ENCODE results near the gene FGF8. TPM values are rescaled to one million over a fixed set of nuclear protein-coding genes. Genes with fewer than 3 reads are reported as not detected.

FGF8 gene
- total and polyA plus RNA-seq, 2 of the 8 experiments (the other 6 are each of a cell fraction or from before 2014, with no cell fraction given) = 1.1 to 3.9 TPM

DNA sequence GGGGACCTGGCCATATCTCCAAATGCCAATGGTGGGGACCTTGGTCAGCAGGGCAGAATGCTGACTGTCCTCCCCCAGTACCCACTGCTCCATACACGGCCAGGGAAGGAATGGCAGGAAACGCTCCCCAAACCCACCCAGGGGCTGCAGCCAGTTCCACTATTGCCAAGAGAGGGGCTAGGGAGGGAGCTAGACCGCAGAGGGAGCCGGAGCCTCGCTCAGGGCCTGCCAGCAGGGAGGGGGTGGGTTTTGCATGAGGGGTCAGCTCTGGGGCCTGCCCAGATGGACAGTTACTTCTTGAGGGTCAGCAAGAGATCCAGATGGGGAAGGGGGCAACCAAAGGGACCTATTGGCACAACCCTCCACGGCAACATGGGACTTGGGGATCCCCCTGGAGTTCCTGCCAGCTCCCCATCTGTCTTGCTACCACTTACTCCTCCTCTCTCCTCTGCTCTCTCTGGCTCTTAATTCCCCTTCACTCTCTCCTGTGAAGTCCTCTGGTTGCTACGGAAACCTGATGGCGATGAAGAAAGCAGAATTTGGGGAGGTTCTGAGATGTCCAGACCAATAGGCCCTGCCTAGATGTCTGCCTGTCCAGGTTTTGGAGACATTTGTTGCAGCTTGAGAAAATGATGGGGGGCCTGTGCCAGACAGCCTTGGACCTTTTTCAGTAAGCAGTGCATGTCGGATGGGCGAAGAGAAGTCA lies 12.6 kb downstream of the FGF8 start:
- Histone ChIP-seq H3K27me3 (replicated peaks in 1 of 4; ENCODE audit: control insufficient read depth in 3 of 4, extremely low read depth in 1 of 4, insufficient read depth in 3 of 4, low read length in 3 of 4) (peaks cover 0 to 5% (median 4%) of the 10 kb centered on the region in 4 experiments; a peak in 3 of 7 replicates), H2AK5ac (ENCODE audit: low read depth, low read length) (no peak overlapping the region), H4K5ac (ENCODE audit: insufficient read length, low read depth, low read length) (no peak overlapping the region), H2BK120ac (replicated peaks; ENCODE audit: low read depth, low read length) (no peak overlapping the region), H3K56ac (replicated peaks; ENCODE audit: insufficient read length, low read depth, low read length) (no peak overlapping the region), H3K27ac (ENCODE audit: low read depth, low read length) (no peak overlapping the region), H3K9me3 (ENCODE audit: insufficient read depth in 2 of 2, low read depth in 1 of 2, low read length in 1 of 2) (no peaks in the 10 kb centered on the region), H4K20me1 (replicated peaks in 1 of 2; ENCODE audit: control insufficient read depth in 1 of 2, insufficient read depth in 2 of 2, low read length in 2 of 2) (no peaks in the 10 kb centered on the region), H3K23ac (ENCODE audit: insufficient read length) (no peak overlapping the region), H3K9ac (replicated peaks in 1 of 4; ENCODE audit: extremely low read depth in 1 of 4, low read depth in 3 of 4, low read length in 3 of 4) (no peak overlapping the region), H2BK20ac (ENCODE audit: low read length) (no peak overlapping the region), H4K91ac (replicated peaks; ENCODE audit: insufficient read length, low read length) (no peak overlapping the region), H3K14ac (ENCODE audit: insufficient read length) (no peak overlapping the region), H2BK12ac (ENCODE audit: low read depth, low read length) (no peak overlapping the region), H2AFZ (ENCODE audit: low read length) (no peak overlapping the region), H3K23me2 (ENCODE audit: low read depth, low read length) (no peaks in the 10 kb centered on the region), H2BK5ac (ENCODE audit: low read depth, low read length) (no peak overlapping the region), H3K4ac (replicated peaks; ENCODE audit: insufficient read length, low read depth, low read length) (no peak overlapping the region), H3K4me2 (ENCODE audit: insufficient read depth in 1 of 2, low read depth in 2 of 2, low read length in 2 of 2) (no peak overlapping the region), H3K18ac (ENCODE audit: extremely low read depth, low read length) (no peak overlapping the region), H4K8ac (ENCODE audit: extremely low read depth, insufficient read depth, low read length) (no peak overlapping the region), H3K79me2 (ENCODE audit: control insufficient read depth in 1 of 2, insufficient read depth in 2 of 2, low read length in 2 of 2) (no peaks in the 10 kb centered on the region), H2BK15ac (ENCODE audit: low read length) (no peak overlapping the region), H3K4me1 (replicated peaks in 1 of 4; ENCODE audit: control insufficient read depth in 3 of 4, insufficient read depth in 4 of 4, low read length in 3 of 4) (peaks cover 0 to 9% (median 7%) of the 10 kb centered on the region in 4 experiments; a peak in 6 of 7 replicates), H3K79me1 (ENCODE audit: low read depth, low read length) (no peaks in the 10 kb centered on the region), H3K36me3 (ENCODE audit: control insufficient read depth in 2 of 4, insufficient read depth in 4 of 4, low read length in 3 of 4) (no peaks in the 10 kb centered on the region), H3K4me3 (ENCODE audit: extremely low read depth in 1 of 4, insufficient read depth in 2 of 4, low read depth in 3 of 4, low read length in 4 of 4) (no peak overlapping the region)
- CTCF ChIA-PET (ENCODE audit: partially characterized antibody) = interaction anchor here (1.2 to 8.8 kb wide), 4 partner anchors 8 to 169 kb away, joined by 3 to 89 read pairs (median 28); no protein-coding TSS in a partner anchor
- DNase-seq (ENCODE audit: low read depth in 1 of 2, low spot score in 2 of 2) = no peak
- WGBS, 2 experiments (ENCODE audit: extremely low coverage in 1 of 2, insufficient coverage in 1 of 2, insufficient read length in 1 of 2, insufficient replicate concordance in 2 of 2, low coverage in 1 of 2, low lambda C conversion rate in 2 of 2, missing lambda C conversion rate in 1 of 2) = 88% methylated on average over 10 of the region's 10 CpGs; no CpG with 5 or more reads in 1 of the 2 experiments
- FAIRE-seq = no peak
- POLR2A ChIA-PET (ENCODE audit: partially characterized antibody) = interaction anchor here (0.8 to 1.4 kb wide), 2 partner anchors 10 to 18 kb away, joined by 3 read pairs; no protein-coding TSS in a partner anchor
- TF ChIP-seq CBX8 (IDR thresholded peaks at IDR 0.05; ENCODE audit: borderline replicate concordance, low read depth, low read length) (no peak), TEAD4 (IDR thresholded peaks at IDR 0.05; ENCODE audit: low read depth, low read length) (no peak), FOSL1 (IDR thresholded peaks at IDR 0.05; ENCODE audit: insufficient read depth, low read depth, low read length) (no peak), RAD21 (IDR thresholded peaks at IDR 0.05 in 1 of 2, conservative IDR thresholded peaks at IDR 0.05 in 1 of 2; ENCODE audit: low read depth in 2 of 2, low read length in 2 of 2) (no peak), JUND (IDR thresholded peaks at IDR 0.05; ENCODE audit: low read length) (no peak), POLR2AphosphoS5 (IDR thresholded peaks at IDR 0.05; ENCODE audit: low read depth, low read length) (no peak), SIX5 (IDR thresholded peaks at IDR 0.05; ENCODE audit: low read depth, low read length) (no peak), CBX5 (IDR thresholded peaks at IDR 0.05; ENCODE audit: low read depth, low read length) (no peak), SP4 (IDR thresholded peaks at IDR 0.05; ENCODE audit: low read length) (no peak), EGR1 (IDR thresholded peaks at IDR 0.05; ENCODE audit: borderline replicate concordance, low read depth, low read length) (no peak), NRF1 (IDR thresholded peaks at IDR 0.05; ENCODE audit: low read depth, low read length) (no peak), JUN (IDR thresholded peaks at IDR 0.05; ENCODE audit: low read depth, low read length) (no peak), GTF2F1 (IDR thresholded peaks at IDR 0.05; ENCODE audit: borderline replicate concordance, low read depth, low read length) (no peak)

Measured in H1 (cell line).